Panc1 (cell line): ENCODE results near the gene SLC7A1.

Experiments used
- CTCF ChIP-seq: fragments of 450-650 bp; IDR thresholded peaks from 2 replicates; pipeline ENCODE4 v1.5.1; 2017; ENCODE audit warnings: mild to moderate bottlenecking
- POLR2AphosphoS5 ChIP-seq: IDR thresholded peaks from 2 replicates; pipeline ENCODE4 v1.6.1; 2012; ENCODE audit warnings: mild to moderate bottlenecking, low read depth, low read length, moderate library complexity
- REST ChIP-seq, 2 experiments: IDR thresholded peaks; 2 replicates each; pipeline ENCODE4 v1.6.1; 2011 to 2012; ENCODE audit warnings: low read depth in 2 of 2, control low read depth in 1 of 2, low read length in 1 of 2, mild to moderate bottlenecking in 1 of 2, moderate library complexity in 1 of 2; ENCODE audit not compliant: insufficient read depth in 1 of 2
- SIN3A ChIP-seq: IDR thresholded peaks from 2 replicates; pipeline ENCODE4 v1.6.1; 2012; ENCODE audit warnings: low read depth, mild to moderate bottlenecking, low read length, moderate library complexity, borderline replicate concordance; ENCODE audit not compliant: insufficient read depth

DNA sequence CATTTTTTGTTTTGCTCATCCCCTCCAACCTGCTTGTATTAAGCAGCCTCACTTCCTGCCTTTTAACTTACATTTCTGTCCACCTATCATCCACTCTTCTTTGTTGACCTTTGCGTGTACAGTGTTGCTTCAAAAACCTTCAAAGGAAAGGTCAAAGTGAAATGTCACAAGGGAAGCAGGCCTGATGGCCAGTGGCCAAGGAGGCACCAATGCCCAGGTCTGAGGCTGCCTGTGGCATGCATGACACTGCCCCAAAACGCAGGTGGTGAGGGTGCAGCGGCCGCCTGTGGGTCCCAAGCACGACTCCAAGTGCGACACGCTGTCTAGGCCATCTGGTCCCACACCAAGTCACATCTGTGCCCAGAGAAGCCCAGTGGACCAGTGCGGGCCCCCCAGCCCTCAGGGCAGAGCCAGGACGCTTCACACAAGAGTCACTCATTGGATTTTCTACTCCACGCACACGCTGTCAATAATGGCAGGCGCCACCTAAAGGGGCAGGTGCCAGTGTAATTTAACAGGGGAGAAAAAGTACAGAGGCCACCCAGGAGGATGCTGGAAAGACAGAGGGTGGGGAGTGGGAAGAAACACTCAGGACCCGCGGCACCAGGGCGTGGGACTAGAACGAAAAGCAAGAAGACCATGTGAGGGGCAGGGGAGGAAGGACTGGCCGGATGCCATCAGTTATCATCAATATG is 23.5 kb downstream of the SLC7A1 start:
- TF ChIP-seq SIN3A (no peak), CTCF (no peak), REST (IDR thresholded peaks at IDR 0.05; ENCODE audit: insufficient read depth in 1 of 2, low read depth in 2 of 2, low read length in 1 of 2) (no peak), POLR2AphosphoS5 (no peak)
